ENCODE data around the gene MUC16.

DNA sequence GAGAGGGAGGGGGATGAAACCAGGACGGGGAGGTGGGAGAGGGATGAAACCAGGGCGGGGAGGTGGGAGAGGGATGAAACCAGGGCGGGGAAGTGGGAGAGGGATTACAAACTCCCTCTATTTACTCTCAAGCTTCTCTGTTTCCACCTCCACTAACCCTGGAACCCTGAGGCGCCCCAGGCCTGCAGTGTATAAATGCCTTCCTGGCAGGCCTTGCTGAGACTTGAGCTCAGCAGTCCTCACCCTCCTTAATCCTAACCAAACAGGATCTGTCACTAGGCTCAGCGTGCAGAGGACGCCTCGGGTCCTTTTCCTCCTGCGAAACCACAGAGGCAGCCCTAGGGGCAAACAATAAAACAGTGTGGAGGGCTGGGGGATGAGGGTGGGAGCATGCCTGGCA is 44.6 kb upstream of the MUC16 start:
- TF ChIP-seq POLR2A (IDR thresholded peaks at IDR 0.05) = no peak
- TF ChIP-seq, protein P1, sequence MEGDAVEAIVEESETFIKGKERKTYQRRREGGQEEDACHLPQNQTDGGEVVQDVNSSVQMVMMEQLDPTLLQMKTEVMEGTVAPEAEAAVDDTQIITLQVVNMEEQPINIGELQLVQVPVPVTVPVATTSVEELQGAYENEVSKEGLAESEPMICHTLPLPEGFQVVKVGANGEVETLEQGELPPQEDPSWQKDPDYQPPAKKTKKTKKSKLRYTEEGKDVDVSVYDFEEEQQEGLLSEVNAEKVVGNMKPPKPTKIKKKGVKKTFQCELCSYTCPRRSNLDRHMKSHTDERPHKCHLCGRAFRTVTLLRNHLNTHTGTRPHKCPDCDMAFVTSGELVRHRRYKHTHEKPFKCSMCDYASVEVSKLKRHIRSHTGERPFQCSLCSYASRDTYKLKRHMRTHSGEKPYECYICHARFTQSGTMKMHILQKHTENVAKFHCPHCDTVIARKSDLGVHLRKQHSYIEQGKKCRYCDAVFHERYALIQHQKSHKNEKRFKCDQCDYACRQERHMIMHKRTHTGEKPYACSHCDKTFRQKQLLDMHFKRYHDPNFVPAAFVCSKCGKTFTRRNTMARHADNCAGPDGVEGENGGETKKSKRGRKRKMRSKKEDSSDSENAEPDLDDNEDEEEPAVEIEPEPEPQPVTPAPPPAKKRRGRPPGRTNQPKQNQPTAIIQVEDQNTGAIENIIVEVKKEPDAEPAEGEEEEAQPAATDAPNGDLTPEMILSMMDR (IDR thresholded peaks at IDR 0.05) = no peak

All from thyroid gland (tissue), 4 donors.